OCI-M1 (cell line): ENCODE results near the gene GPX3.
A peak's percentile ranks its signal among the peaks of the same experiment; 100 is the strongest.

Source experiments
- DNase-seq: peaks from one replicate; lab custom pipeline; 2025; lab: John Stamatoyannopoulos, UW

Gene GPX3

DNA sequence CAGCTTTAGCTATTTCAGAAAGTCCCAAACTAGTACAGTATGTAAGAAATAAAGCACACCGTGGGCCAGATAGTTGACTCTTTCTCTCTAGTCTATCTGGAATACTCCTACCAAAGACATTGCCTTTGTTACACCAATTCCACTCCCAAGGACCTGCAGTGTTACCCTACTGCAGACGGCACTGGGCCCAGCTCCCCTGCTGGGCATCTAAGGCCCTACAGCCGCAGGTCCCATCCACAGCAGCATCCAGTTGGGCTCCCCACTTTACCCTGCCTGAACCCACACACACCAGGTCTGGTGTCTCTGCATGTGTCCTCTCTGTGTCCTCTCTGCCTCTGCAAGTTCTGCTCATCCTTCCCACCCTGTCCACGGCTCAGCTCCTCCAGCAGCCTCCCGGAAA, 37.9 kb downstream of the GPX3 start:
- no peak for DNase-seq

DNA sequence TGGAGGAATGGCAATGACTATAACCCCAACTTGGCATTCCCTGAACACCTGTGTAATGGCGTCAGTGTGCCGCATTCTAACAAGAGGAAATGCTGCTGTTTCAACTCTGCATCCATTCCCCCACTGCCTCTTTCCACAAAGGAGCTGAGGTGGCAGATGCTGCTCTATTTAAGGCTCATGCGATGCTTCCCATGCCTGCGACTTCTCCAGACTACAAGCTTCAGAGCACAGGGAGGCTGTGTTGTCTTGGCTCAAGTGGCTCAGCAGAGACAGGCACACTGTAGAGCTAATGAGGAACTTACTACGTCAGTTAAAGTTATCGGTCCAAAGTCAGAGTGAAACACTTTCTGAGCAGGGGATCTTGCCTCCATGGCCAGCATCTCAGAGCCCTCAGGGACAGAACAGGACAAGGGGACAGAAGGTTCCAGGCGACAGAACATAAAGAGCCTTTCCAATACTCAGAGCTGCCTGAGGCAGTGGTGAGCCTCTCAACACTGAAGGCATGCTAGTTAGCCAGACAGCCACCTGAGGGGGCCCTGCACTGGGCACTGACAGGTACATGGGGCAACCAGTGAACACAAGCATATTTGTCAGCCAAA, 38.6 kb downstream of the GPX3 start:
- DNase-seq: no peak

DNA sequence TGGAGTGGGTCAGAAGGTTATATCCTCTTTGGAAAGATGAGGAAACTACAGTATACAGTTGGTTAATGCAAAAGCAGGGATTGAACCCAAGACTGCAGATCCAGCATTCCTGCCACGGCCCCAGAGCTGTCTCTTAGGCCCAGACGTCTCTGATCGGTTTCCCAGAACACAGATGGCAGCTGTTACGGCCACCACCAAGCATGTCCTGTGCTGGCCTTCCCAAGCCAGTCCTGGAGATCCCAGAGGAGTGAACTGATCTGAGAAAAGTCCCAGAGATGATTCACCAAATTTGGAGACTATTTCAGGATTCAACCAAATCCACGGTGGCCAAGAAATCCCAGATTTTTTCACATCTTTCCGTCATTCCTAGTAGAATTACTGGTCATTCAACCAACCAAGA, 40.4 kb downstream of the GPX3 start:
- no peak for DNase-seq

DNA sequence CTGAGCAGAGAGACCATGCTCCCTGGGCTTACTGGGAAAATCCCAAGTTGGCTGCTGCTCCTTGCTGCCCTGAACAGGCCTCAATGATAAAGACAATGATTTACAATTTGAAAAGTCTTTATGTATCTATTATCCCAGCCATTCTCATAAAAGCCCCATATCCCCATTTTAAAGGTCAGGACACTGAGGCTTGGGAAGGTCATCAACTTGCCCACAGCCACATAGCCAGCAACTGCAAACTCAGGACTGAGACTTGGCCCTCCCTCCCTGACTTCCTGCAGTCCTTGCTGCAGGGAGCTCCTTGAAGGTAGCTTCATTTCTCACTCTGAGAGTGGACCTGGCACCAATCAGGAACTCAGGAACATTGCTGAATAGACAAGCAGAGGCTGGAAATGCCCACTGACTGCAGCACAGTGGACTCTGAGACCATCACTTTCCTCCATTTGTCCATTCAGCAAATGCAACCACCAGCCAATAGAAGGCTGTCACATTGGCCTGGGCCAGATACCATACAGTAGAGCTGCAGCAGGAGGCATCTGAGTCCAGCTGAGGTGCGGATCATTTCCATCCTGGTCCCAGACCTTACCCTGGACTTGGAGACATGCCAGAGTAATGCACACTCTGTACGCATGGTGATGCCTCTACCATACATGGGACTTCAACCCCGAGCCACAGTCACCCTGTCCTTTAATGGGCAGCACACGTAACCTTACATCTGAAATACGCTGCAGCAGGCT, 42.2 kb downstream of the GPX3 start:
- no peak for DNase-seq

DNA sequence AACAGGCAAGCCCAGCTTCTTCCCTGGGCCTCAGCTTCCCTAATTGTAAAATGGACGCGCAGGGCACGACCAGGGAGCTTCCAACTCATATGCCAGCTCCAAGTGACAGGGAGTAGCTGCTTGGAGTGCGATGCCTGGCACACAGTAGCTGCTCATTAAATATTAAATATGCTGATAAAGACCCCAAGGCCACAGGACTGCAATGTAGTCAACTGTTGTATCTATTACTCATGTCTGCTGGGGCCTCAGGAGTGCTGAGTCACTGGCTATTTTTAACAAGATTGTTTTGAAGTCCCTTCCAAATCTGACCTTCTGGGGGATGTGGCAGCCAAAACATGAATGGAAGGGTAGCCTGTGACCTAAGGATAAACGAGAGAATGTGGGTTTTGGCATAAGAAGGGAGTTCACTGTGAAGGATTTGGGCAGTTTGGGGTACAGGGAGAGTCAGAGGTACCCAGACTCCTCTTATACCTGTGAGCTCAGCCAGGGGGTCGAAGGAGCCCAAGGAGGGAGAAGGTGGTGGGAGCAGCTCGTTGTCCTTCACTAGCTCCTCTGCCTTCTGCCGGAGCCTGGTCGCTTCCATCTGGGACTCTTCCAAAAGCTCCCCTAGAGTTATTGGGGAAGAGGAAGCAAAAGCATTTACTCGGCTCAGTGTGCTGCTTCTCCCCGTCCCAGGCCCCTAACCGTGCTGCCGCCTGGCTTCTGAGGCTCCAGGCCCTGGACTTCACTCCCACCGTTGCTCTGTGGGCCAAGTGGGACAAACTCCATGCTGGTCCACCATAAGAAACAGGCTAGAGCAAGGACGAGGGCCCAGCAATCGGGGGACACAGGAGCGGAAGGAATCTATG, 43.0 kb downstream of the GPX3 start:
- peak; percentile 58 for DNase-seq

DNA sequence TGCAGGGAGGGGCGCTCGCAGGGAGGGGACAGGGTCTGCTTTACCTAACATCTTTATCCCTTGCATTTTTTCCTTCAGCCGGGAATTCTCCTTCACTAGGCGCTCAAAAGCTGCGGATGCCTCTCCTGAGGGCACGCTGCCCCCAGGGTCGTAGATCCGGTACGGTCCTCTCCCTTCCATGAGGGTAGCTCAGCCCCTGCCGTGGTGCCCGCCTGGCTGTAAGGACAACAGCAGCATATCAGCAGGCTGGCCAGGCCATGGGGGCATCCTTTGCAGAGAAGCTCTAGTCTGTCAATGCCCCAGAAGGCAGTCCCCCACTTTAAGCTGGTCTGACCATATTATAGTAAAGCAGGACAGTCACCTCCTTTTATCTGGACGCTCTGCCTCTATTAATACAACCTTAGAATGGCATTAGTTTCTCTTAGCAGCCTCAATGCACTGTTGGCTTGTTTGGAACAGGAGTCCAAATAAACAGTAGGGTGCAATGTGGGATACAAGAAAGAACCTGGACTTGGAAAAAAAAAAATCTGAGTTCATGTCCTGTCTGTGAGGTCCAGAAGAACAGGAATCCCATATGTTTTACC, 44.6 kb downstream of the GPX3 start:
- no peak for DNase-seq

DNA sequence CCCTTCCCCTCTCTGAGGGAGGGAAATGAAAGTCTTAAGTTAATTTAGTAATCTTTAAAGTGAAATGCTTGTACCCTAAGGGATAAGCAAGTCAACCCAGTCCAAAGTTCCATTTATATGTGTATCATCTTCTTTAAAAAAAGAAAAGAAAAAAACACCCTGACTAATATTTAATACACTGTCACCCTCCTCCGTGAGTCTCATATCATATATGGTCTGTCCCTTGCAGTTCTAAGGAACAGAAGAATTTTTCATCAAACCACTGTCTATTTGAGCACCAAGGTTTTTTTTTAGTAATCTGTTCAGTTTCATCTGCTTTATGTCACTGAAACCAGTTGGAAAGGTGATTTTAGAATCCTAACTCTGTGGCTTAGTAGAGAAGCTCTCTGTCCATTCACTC, 45.2 kb downstream of the GPX3 start:
- DNase-seq: no peak

DNA sequence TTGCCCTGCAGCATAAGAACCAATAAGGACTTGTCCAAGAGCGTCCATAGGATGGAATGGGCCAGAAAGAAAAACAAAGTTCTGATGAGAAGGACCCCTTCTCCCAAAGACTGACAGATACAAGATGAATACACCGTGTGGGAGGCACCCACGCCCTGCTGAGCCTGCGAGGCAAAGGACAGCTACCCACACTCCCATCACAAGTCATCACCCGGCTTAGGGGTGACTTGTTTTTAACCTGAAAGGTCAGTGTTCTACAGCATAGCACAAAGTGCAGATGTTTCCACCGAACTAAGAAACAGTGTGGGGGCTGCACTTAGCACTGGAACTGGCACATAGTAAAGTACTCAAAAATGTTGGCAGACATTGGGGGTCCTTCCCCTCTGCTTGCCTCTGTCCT, 46.5 kb downstream of the GPX3 start:
- DNase-seq: no peak

DNA sequence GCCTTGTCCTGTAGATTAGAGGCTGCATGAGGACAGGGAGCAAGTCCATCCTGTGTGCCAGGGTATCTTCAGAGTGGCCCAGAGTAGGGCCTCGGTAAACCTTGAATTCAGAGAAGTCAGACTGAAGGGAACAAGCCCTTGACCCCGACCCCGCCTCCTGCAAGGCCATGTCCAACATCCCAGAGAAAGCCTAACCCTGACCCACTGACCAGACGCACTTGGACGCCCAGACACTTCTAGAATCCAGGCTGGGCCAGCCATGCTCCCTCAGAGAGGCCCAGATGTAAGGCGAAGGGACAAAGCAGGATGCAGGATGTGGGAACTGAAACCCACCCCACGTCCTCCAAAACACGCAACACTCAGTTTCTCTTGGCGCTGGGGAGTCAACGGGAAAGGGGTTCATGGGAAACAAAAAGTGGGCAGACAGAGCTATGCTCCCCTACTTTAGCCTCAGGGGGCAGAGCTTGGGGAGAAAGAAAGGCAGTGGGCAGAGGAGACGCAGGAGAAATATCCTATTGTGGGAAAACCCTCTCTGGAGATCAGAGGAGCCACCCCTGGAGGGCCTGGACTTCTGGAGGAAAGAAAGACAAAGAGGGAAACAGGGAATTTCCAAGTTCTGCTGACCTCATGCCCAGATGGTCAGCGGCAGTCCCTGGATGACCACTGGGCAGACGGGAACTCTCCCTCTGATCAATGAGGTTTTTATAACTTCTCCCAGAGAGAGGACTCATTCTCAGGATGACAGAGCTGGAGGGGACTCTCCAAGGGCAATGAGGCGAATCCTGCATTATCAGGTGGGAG, 47.4 kb downstream of the GPX3 start:
- DNase-seq: no peak

DNA sequence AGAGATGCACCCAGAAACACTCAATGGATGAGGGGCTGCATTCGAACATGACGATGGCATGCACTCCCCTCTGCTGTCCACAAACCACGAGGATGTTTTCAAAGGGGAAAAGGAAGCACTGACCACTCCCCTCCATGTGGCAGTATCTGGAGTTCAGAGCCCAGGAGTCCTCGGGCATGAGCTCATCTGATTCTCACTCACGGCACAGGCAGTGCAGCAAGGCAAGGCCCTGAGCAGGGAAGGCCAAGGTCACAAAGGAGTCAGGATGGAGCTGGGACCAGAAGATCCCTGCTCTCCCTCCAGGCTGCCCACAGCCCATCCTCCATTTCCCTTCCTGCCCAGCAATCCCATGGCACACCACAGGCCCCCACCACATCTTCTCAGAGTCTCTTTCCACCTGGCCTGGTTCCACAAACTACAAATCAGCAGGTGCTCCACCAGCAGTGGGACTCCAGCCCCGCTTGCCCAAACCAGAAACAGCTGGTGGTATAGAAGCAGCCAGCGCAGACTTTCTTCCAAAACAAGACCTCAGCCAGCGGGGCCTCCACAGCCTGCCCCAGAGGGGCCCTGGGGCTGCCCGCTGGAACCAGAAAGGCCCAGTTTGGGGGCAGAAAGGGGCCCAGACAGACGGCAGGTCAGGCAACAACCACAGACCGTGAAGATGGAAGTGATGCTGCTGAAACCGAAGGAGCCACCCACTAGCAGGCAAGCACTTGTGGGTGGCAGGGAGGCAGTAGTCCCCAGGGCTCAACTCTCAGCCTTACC, 48.2 kb downstream of the GPX3 start:
- DNase-seq: no peak

DNA sequence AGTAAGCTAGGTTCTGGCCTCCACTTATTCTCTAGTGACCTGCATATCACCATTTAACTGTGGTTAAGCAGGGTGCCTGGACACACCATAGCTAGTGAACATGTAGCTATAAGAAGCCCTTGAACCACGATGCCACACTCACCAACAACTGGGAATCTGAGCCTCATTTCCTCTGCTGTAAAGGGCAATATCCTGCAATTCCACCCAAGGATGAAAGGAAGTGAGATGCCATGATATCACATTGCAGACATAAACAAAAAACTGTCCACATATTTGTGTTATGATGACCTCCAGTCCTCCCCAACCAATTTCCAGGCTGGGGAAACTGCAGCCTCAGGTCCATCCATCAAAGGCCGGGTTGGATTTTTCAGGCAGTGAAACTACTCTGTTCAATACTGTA, 50.1 kb downstream of the GPX3 start:
- no peak for DNase-seq

DNA sequence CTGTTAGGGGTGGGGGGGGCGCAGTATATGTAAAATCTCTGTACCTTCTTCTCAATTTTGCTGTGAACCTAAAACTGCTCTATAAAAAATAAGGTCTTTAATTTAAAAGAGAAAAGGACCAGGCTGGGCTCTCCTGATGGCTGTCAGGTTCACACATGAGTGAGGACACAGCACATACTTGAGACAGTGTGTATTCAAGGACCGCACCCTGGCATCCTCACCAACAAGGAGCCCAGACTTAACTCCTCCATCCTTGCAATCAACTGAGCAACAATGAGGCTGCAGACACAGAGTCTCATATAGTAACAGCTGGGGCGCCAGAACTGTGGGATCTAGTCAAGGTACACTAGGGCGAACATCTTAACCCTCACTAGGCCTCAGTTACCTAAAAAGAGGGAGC, 50.6 kb downstream of the GPX3 start:
- DNase-seq: no peak

DNA sequence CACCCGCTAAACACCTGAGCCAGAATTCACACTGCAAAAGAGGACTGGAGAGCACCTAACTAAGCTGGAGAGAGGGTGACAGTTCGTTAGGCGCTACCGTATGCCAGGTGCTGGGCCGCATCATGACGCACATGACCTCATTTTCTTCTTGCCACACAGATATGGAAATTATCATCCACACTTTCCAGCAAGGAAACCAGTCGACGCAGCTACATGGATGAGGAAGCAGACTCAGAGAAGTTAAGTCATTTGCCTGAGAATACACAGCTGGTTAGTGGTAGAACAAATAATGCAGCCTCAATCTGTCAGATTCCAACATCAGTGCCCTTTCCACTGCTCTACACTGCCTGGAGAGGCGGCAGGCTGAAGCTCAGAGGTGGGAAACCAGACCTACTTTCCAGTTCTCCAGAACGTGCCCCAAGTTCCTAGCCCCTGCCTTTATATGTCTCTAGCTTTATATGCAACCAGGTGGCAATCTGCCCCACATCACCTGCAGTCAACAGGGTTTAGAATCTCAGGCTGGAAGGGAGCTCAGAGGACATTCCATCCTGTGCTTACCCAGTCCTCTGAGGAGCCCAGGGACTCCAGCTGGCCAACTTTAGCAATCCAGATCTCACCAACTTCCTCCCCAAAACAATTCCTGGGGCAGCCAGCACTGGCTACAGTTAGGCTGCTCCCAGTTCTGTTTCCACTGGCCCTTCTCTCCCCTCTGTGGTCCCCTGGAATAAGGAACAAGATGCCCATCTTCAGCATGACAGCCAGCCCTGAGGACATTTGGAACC, 51.6 kb downstream of the GPX3 start:
- DNase-seq: no peak

DNA sequence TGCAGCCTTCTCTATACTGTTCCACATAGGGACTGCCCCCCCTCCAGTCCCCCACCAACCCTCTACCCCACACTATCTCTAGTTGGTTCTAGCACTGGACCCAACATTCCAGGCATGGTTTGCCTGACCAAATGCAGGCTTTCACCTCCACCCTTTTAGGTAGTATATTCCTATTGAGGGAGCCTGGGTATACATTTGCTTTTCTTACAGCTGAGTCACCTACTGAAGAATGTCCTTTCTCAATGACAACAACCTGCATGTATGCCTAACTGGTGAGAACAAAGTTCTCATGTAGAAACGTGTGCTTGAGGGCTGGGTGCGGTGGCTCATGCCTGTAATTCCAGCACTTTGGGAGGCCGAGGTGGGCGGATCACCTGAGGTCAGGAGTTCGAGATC, 52.2 kb downstream of the GPX3 start:
- DNase-seq: no peak

DNA sequence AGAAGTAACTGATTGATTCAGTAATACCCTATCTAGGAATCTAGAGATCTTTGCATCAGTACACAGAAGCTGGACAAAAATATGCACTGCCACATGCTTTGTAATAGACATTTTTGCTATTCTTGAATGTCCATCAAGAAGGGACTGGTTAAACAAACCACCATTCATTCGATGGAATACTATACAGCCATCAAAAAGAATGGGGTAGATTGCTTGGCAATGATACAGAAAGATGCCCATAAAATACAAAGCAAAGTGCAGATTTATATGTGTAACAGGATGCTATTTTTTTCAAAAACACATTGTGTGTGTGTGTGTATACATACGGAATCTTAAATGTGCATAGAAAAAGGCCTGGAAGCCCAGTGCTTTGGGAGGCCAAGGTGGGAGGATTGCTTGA, 52.9 kb downstream of the GPX3 start:
- no peak for DNase-seq

DNA sequence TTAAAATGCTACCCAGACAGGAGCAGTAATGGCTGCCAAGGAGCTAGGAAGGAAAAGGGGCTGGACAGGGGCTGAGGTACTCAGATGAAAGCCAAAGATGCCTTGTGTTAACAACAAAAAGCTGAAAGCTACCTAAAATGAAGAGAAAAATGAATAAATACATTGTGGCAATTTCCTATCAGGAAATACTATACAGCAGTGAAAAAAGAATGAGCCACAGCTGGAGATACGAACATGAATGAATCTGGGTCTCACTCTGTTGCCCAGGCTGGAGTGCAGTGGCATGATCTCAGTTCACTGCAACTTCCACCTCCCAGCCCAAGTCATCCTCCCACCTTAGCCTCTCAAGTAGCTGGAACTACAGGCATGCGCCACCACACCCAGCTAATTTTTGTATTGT, 54.2 kb downstream of the GPX3 start:
- no peak for DNase-seq

DNA sequence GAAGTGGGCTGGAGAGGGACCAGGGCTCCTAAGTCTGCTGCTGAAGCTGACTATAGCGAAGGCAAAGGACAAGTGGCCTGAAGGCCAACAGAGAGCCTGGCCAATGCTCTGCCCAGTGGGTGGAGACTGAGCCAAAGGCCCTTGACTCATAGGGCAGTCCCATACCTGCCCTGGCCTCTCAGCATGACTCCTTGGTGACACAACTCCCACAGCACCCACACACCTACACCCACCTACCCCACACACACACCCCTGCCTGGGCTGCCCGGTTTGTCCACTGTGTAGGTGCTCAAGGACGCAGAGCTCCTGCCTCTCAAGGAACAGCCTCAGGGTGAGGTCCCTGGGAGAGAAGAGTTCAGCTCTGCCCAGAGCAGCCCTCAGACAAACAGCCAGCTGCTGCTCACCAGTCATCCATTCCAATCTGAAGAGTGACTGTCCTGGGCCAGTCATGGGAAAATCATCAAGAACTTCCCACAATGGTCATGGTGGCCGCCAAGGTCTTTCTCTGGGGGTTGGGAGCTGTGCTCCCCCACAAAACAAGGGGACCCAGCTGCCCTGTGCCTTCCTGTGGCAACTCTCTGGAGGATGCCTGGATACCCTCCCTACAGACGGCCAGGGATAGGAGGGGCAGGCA, 55.4 kb downstream of the GPX3 start:
- DNase-seq: no peak

DNA sequence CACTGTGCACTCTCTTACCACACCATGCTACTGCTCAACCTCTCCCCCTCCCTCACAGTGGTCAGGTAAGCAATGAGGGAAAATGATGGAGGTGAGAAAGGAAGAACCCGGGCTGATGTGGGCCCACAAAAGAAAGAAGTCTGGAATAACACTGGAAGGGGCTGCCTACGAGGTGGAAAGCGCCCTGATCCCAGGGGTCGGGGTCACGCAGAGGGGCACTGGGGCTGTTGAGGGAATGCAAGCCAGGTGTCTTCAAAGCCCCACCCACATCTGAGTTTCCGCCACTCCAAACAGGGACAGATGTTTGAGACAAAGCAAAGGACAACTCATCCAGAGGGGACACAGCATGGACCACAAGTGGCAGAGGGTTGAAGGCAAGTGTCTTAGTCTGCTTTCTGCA, 56.2 kb downstream of the GPX3 start:
- no peak for DNase-seq

DNA sequence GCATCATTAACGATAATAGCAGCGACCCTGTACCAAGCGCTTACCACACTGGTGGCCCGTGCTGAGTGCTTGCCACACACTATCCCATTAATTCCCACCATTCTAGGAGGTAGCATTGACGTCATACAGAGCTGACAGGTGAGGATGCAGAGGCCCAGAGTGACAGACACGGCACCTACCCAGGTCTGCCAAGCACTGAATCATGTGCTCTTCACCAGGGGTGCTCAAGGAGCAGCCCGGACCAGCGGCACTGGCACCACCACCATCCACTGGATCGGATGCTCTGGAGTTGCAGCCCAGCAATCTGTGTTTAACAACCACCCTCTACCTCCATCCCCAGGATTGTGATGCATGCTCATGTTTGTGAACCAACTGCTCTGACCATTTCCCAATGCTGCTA, 57.0 kb downstream of the GPX3 start:
- no peak for DNase-seq

DNA sequence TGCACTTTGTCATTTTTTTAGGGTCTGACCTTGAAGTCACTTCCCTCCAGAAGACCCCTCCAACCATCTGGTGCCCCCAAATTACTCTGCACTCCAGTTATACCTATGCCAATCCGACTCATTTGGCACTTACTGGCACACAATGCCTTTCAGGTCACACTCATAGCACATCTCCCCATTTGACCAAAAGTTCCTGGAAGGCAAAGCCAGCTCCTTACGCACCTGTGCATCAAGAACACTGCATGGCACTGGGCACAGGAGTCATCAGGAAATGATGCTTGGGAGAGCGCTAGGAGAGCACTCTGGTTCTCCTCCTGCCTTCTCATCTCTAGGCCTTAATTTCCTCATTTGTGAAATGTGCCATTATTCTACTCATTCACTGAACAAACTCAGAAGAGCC, 57.6 kb downstream of the GPX3 start:
- no peak for DNase-seq
